ENCODE results near the gene HEY2. TPM values are rescaled to one million over a fixed set of nuclear protein-coding genes. Genes with fewer than 3 reads are reported as not detected.

The HEY2 gene
- total and polyA plus RNA-seq, 2 donors (not counting 1 experiment from before 2014, with no cell fraction given) = 0.12 TPM; not detected in 1

GRCh38 chr6:125781314-125781868 is 32.0 kb downstream of the HEY2 start:
- Histone ChIP-seq H2AFZ (ENCODE audit: insufficient read depth, low read depth, low read length, poor library complexity, severe bottlenecking) (peak overlapping the region; percentile 84), H3K4me3 (ENCODE audit: control extremely low read depth in 1 of 5, extremely low read depth in 1 of 5, insufficient read depth in 1 of 5, low read depth in 2 of 5, low read length in 4 of 5) (peak overlapping the region; percentile 67 to 100 (median 84)), H3K4me1 (ENCODE audit: control insufficient read depth in 2 of 2, insufficient read depth in 2 of 2, low read length in 2 of 2) (peaks cover 5 to 6% of the 10 kb centered on the region in 2 donors), H4K20me1 (ENCODE audit: control insufficient read depth, insufficient read depth, low read length, poor library complexity, severe bottlenecking) (no peaks in the 10 kb centered on the region), H3K36me3 (replicated peaks in 1 of 2; ENCODE audit: control extremely low read depth in 1 of 2, control insufficient read depth in 1 of 2, extremely low read depth in 1 of 2, insufficient read depth in 2 of 2, low read length in 1 of 2) (no peaks in the 10 kb centered on the region), H3K79me2 (ENCODE audit: control insufficient read depth, insufficient read depth, low read length) (peaks cover 8% of the 10 kb centered on the region), H3K9me3 (ENCODE audit: control extremely low read depth in 1 of 3, control insufficient read depth in 2 of 3, insufficient read depth in 1 of 3, low read length in 2 of 3) (no peaks in the 10 kb centered on the region), H3K9ac (ENCODE audit: low read length) (peak overlapping the region; percentile 77), H3K27ac (ENCODE audit: low read length in 2 of 2) (peak overlapping the region; percentile 81 to 95), H3K4me2 (replicated peaks; ENCODE audit: low read depth, low read length, poor library complexity, severe bottlenecking) (peak overlapping the region; percentile 74), H3K27me3 (replicated peaks in 1 of 4; ENCODE audit: control extremely low read depth in 1 of 4, control insufficient read depth in 3 of 4, insufficient read depth in 4 of 4, low read length in 3 of 4) (no peaks in the 10 kb centered on the region)
- POLR2A ChIA-PET = interaction anchor here (0.6 to 3.5 kb wide), 6 partner anchors 9 to 479 kb away, joined by 3 to 59 read pairs (median 4); partner anchors contain the start of genes HINT3 and NCOA7
- Mint-ChIP-seq H3K9me3 (ENCODE audit: insufficient read depth) (no peaks in the 10 kb centered on the region), H3K27ac (no peak overlapping the region), H3K4me3 (no peak overlapping the region), H3K27me3 (no peaks in the 10 kb centered on the region), H3K4me1 (peaks cover 11% of the 10 kb centered on the region)
- intact Hi-C loops (cut with micrococcal nuclease) = loop anchor here (2.0 kb wide), 1 partner anchor 17 kb away; no protein-coding TSS in a partner anchor
- WGBS (ENCODE audit: insufficient coverage) = no CpG with 5 or more reads among the region's 3 CpGs
- TF ChIP-seq, protein P1, sequence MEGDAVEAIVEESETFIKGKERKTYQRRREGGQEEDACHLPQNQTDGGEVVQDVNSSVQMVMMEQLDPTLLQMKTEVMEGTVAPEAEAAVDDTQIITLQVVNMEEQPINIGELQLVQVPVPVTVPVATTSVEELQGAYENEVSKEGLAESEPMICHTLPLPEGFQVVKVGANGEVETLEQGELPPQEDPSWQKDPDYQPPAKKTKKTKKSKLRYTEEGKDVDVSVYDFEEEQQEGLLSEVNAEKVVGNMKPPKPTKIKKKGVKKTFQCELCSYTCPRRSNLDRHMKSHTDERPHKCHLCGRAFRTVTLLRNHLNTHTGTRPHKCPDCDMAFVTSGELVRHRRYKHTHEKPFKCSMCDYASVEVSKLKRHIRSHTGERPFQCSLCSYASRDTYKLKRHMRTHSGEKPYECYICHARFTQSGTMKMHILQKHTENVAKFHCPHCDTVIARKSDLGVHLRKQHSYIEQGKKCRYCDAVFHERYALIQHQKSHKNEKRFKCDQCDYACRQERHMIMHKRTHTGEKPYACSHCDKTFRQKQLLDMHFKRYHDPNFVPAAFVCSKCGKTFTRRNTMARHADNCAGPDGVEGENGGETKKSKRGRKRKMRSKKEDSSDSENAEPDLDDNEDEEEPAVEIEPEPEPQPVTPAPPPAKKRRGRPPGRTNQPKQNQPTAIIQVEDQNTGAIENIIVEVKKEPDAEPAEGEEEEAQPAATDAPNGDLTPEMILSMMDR (IDR thresholded peaks at IDR 0.05) = no peak
- TF ChIP-seq EZH2 (IDR thresholded peaks at IDR 0.05; ENCODE audit: borderline replicate concordance, insufficient read depth, low read depth, low read length, poor library complexity, severe bottlenecking) = no peak
- no peak for DNase-seq
- CTCF ChIA-PET = interaction anchor here (0.7 to 5.4 kb wide), 19 partner anchors 9 to 470 kb away, joined by 3 to 89 read pairs (median 4); partner anchors contain the start of genes HINT3, NCOA7 and TRMT11
- peak; percentile 26 for ATAC-seq (ENCODE audit: low read depth)

DNA sequence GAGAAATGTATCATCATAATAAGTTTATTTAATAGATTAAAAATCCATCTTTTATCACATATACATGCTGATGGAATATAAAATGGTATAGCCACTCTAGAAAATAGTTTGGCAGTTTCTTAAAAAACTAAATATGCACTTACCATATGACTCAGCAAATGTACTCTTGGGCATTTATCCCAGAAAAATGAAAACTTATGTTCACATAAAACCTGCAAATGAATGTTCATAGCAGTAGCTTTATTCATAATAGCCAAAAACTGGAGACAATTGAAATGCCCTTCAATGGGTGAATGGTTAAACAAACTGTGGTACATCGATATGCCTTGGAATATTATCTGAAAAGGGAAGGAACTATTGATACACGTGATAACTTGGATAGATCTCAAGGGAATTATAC is 34.9 kb downstream of the HEY2 start:
- Mint-ChIP-seq H3K4me1 (peaks cover 13% of the 10 kb centered on the region), H3K9me3 (ENCODE audit: insufficient read depth) (no peaks in the 10 kb centered on the region), H3K27ac (no peak overlapping the region), H3K27me3 (no peaks in the 10 kb centered on the region), H3K4me3 (no peak overlapping the region)
- no peaks in the 10 kb centered on the region for H3K36me3 ChIP-seq (replicated peaks in 1 of 2; ENCODE audit: control extremely low read depth in 1 of 2, control insufficient read depth in 1 of 2, extremely low read depth in 1 of 2, insufficient read depth in 2 of 2, low read length in 1 of 2)
- H2AFZ ChIP-seq (ENCODE audit: insufficient read depth, low read depth, low read length, poor library complexity, severe bottlenecking) = no peak overlapping the region
- intact Hi-C loops (cut with micrococcal nuclease) = no loop called here
- no peaks in the 10 kb centered on the region for H3K27me3 ChIP-seq (replicated peaks in 1 of 4; ENCODE audit: control extremely low read depth in 1 of 4, control insufficient read depth in 3 of 4, insufficient read depth in 4 of 4, low read length in 3 of 4)
- no peak overlapping the region for H3K4me3 ChIP-seq (ENCODE audit: control extremely low read depth in 1 of 5, extremely low read depth in 1 of 5, insufficient read depth in 1 of 5, low read depth in 2 of 5, low read length in 4 of 5)
- 86% methylated on average over 1 of the region's 2 CpGs for WGBS (ENCODE audit: insufficient coverage)
- H4K20me1 ChIP-seq (ENCODE audit: control insufficient read depth, insufficient read depth, low read length, poor library complexity, severe bottlenecking) = no peaks in the 10 kb centered on the region
- ATAC-seq (ENCODE audit: low read depth) (no peak), DNase-seq (no peak)
- no peak overlapping the region for H3K4me2 ChIP-seq (replicated peaks; ENCODE audit: low read depth, low read length, poor library complexity, severe bottlenecking)
- H3K9ac ChIP-seq (ENCODE audit: low read length) = no peak overlapping the region
- peaks cover 9 to 20% of the 10 kb centered on the region in 2 donors for H3K4me1 ChIP-seq (ENCODE audit: control insufficient read depth in 2 of 2, insufficient read depth in 2 of 2, low read length in 2 of 2)
- no peak for TF ChIP-seq EZH2 (IDR thresholded peaks at IDR 0.05; ENCODE audit: borderline replicate concordance, insufficient read depth, low read depth, low read length, poor library complexity, severe bottlenecking)
- TF ChIP-seq, protein P1 (IDR thresholded peaks at IDR 0.05) = no peak
- ChIA-PET POLR2A (no interaction called here), CTCF (interaction anchor here (1.8 to 10.4 kb wide), 3 partner anchors 170 to 472 kb away, joined by 7 to 130 read pairs (median 8); partner anchors contain the start of gene HINT3)
- H3K9me3 ChIP-seq (ENCODE audit: control extremely low read depth in 1 of 3, control insufficient read depth in 2 of 3, insufficient read depth in 1 of 3, low read length in 2 of 3) = no peaks in the 10 kb centered on the region
- no peak overlapping the region for H3K27ac ChIP-seq (ENCODE audit: low read length in 2 of 2)
- peaks cover 8% of the 10 kb centered on the region for H3K79me2 ChIP-seq (ENCODE audit: control insufficient read depth, insufficient read depth, low read length)
